Upper lobe of left lung (tissue), 4 donors: ENCODE data around the gene KAZN.

Experiments used
- CTCF ChIP-seq, 6 experiments: fragments of 450-650 bp in 4 of 6; fragments of 200-600 bp in 2 of 6; sonication (generic) in 2 of 6; IDR thresholded peaks; one replicate each; pipeline ENCODE4 v1.5.1; 2016 to 2019; ENCODE audit warnings: antibody characterized with exemption in 6 of 6
- EP300 ChIP-seq, 4 donors: sonication (generic); formaldehyde crosslinking; IDR thresholded peaks; one replicate each; pipeline ENCODE4 v1.5.1; 2017; ENCODE audit warnings: antibody characterized with exemption in 4 of 4, control low read depth in 2 of 4

DNA sequence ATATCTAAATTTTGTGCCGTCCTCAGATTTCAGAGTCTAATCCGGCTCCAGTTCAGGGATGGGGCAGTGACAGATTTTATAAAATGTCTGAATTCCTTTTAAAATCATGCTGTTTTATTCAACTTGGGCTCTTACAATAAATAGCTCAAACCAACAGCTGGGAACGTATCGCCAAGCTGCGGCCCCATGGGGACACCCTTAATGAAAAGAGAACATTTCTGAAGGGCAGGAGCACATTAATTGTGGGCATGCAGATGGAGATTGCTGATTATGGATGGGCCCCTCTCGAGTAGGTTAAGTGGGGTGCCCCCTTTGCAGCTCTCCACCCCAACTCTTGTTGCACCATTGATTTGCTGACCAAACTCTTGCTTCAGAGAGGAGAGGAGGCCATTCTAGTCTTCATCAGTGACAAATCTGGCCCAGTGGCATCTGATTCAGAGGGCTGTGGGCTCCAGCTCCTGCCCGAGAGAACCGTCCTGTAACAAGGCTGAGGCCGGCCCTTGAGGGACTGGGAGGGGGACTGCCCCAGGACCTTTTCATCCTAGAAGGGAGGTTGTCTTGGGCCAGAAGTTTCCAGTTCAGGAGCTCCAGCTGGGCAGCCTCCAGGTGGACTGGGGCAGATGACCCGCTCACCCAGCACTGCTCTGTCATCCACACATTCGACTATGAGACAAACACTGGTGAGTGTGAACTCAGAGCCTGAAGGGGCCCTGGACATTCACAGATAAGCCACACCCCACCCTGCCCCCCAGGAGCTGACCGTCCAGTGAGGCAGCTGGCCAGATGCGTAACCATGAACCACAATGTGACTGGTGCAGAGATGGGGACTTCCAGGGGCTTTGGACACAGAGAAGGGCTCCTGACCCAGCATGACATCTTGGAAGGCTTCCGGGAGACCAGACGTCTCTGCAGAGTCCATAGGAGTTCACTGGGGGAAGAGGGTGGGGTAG, 500.0 kb downstream of the KAZN start:
- TF ChIP-seq CTCF (IDR thresholded peaks at IDR 0.05) (no peak), EP300 (IDR thresholded peaks at IDR 0.05) (no peak)
